ENCODE results near the gene EVPL.
"Not testable (repeated sequence)": the region's sequence is repeated elsewhere in the genome, so short reads cannot be mapped to it uniquely, and the experiment has no call there.

The EVPL gene

DNA sequence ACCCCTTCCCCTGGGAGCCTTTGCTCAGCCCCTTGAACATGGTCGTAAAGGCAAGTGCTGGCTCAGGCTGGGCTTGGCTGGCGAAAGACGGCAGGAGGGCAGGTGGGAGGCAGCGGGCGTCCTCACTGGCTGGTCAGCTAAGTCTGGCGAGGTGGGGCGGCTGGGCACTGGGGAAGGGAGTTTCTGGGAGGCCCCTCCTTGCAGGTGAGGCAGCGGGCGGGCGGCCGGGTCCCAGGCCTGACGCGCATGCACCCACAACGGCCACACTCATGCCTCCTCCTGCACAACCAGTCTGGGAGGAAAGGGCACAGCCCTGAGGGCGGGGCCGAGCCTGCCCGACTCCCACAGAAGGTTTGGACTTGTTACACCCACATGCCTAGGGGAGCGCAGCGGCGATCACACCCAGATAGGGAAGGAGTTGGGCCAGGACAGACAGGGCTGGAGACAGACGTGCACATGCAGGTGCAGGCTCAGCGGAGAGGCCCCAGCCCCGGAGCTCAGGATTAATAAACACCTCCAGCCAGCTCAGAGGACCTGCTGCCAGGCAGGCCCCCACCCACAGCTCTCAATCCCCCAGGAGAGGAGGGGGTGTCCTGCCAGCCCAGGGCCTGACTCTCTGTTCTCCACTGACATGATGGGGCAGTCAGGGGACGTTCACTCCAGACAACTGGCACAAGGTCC, at the start of gene EVPL:
TSS of gene EVPL (minus strand) at position 148 of the 681 bp plus-strand sequence. CDS start at position 40, 108 bp downstream.
- no peak for DNase-seq

GRCh38 chr17:76076146-76076764, 49.1 kb upstream of the EVPL start:
- no peak for DNase-seq

DNA sequence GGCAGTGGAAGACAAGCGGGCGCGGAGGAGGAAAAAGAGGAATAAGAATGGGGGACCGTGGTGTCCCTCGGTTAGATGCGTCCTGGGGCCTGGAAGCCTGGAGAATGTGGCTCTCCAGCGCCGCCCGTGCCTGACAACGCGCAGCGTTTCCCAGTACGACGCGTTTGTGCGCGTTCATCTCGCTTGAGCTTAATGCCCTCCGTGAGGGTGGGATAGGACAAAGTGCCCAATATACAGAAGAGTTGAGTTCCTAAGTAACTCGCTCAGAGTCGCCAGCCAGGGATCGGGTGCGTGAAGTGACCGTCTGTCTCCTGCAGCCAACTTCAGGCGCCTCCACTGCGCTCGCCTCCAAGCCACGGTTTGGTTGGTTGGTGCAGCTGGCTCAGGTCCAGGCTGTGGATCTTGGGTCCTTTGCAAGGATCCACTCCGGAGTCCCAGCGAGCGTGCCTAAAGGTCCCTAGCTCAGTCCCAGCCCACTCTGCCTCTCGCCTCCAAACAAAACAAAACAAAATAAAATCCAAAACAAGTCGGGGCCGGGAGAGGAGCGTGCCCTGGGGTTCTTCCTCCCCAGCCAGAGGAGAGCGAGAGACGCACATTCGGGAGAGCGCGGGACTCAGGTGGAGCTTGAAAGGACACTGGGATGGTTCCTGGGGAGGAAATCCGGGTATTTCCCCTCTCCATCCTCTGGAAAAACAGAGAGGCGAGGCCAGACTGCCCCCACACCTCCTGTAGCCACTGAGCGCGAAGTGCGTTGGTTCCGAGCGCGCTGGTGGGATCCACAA, 48.4 kb upstream of the EVPL start:
- DNase-seq, result no peak

GRCh38 chr17:76074390-76075363, 47.6 kb upstream of the EVPL start, which contains the start of gene GALR2:
TSS of gene GALR2 (plus strand) at chr17:76074781. CDS start at chr17:76074884, 103 bp downstream.
- DNase-seq, result no peak

- peak; percentile 75 to 80 for DNase-seq
Measured at GRCh38 chr17:76072148-76072858, 45.2 kb upstream of the EVPL start, which contains the start of gene SRP68. TSS of gene SRP68 (minus strand) at chr17:76072517. CDS start at chr17:76072491, 26 bp downstream.

DNA sequence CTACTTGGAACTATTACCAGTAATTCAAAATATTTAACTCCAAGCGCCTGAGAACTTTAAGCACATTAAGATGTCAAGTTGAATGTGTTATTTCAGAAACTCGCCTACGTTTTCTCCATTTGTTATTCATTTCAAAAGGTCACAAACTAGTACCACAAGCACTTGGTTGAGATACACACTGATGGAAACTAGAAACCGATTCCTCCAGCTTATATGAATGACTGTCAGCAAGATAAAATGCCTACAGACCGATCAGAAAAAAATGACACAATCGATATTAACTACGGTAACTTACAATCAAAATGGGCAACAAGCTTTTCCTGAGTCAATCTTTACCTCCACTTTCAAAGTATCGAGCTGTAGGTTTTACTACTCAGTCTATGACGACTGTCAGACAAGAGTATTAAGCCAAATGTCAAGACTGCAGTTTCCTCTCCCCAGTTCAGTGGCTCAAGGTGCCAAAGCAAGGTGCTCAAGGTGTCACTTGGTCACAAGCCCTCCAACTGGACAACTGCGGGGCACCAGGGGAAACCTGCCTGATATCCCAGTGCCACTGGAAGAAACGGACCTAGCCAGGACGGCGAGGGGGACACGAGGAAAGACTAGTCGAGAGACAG, 44.5 kb upstream of the EVPL start:
- DNase-seq, result peak in 1 of 2 donors; percentile 41

DNA sequence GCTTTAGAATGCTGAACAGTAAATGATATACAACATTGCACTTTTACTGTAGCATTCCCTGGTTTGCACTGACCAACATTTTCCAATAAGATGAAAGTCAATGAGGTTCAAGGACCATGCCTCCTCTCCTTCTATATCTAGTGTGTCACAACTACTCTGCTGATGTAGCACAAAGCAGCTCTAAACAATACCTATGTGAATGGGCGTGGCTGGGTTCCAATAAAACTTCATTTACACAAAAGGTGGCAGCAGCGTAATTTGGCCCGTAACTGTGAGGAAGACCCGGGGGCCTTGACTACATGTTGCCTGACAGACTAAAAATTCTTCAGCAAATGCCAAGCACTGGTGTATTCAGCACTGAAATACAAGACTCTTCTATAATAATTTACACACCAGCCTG, 38.7 kb upstream of the EVPL start:
- DNase-seq, result no peak

GRCh38 chr17:76063875-76064546, 36.9 kb upstream of the EVPL start:
- peak in 1 of 2 donors; percentile 52 for DNase-seq

DNA sequence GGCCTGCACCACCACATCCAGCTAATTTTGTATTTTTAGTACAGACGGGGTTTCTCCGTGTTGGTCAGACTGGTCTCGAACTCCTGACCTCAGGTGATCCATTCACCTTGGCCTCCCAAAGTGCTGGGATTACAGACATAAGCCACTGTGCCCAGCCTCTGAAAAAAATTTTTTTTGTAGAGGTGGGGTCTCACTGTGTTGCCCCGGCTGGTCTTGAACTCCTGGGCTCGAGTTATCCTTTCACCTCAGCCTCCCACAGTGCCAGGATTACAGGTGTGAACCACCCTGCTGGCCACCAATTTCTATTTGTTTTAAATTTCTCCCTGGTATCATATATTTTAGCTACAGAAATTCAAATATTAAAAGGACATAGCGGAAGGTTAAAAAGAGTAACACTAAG, 31.2 kb upstream of the EVPL start:
- not testable (repeated sequence) for DNase-seq

DNA sequence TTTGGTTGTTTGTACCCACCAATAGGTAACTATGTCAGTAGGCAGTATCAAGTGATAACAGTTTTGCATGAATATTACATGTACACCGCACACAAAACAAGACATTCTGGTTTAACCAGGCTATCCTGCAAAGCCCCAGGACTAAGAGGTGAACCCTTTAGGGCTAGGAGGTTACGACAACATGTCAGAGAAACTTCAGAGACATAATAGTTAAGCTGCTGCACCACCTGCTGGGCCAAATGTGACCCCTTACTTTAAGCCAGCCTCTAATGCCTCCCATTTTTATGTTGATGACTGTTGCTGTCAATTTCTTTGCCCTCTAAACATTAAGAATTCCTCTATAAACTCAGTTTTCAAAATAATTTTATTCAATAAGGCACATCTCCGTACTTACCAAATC, 29.8 kb upstream of the EVPL start:
- no peak for DNase-seq

- DNase-seq, result no peak
Measured at GRCh38 chr17:76054112-76054476, 27.0 kb upstream of the EVPL start.

- DNase-seq, result no peak
Measured at GRCh38 chr17:76053246-76054111, 26.4 kb upstream of the EVPL start.

GRCh38 chr17:76051561-76051960, 24.5 kb upstream of the EVPL start:
- no peak for DNase-seq

GRCh38 chr17:76050538-76051467, 23.7 kb upstream of the EVPL start:
- DNase-seq, result no peak

DNA sequence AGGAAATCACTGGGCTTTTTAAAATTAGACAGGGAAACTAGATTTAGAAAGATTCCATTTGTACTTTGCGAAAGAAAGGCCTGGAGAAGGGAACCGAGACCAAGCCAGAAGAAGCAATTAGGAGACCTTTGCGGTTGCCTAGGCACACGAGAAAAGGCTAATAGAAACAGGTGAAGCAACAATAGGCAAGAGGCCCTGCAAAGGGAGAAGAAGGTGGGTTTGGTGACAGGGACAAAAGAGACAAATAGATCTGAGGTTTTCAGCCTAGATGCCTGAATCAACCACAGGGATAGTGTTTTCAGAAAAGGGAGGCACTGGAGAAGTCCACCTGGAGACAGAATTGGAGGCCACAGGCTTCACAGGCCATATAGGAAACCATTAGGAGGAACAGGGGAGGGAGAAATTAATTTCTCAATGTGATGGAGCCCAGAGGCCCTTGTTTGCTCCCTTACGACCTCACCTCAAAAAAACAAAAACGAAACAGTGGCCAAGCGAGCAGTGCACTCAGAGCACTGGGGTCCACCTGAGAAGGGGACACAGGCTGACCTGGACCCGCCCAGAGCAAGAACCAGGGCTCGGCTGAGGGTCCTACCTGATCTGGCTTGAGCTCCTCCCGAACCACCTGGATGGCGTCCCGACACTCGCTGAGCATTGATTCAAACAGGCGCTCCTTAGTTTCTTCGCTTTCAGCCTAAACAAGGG, 22.9 kb upstream of the EVPL start:
- DNase-seq, result no peak

GRCh38 chr17:76049239-76049638, 22.1 kb upstream of the EVPL start:
- DNase-seq, result no peak

- no peak for DNase-seq
Measured at GRCh38 chr17:76048711-76049110, 21.6 kb upstream of the EVPL start.
